Activated CD4-positive, alpha-beta T cell treated with anti-CD3 and anti-CD28 coated beads, Interleukin-2, amount 10 ng/mL, durations not matched to agents 7 days and 5 days (primary cell): Measurements from ENCODE around the gene CAP1. TPM values are rescaled to one million over a fixed set of nuclear protein-coding genes. Genes with fewer than 3 reads are reported as not detected.

ENCODE experiments used
- total RNA-seq, 2 experiments: library from RNA; stranded (reverse); gene quantifications; one replicate each; pipeline ENCODE4 v1.2.3, GENCODE V29; 2021

Gene CAP1
- total RNA-seq, 2 experiments from 2014 or later = 740 to 752 TPM

Other genes with a start within 250 kb of the CAP1 start
- 10 to 100 TPM; 15.7 to 16.4 TPM for gene TRIT1, start 157.2 kb upstream of the CAP1 start, total RNA-seq
- gene MYCL, start 138.8 kb upstream of the CAP1 start, total RNA-seq = not detected
- gene MFSD2A, start 85.6 kb upstream of the CAP1 start, total RNA-seq = 1 to 10 TPM; 2.0 to 2.8 TPM
- 100 to 1,000 TPM in 1 of 2 experiments, 10 to 100 TPM in 1; 93.8 to 112 TPM for gene PPT1, start 56.5 kb downstream of the CAP1 start, total RNA-seq
- 10 to 100 TPM; 19.2 to 21.6 TPM for gene RLF, start 120.7 kb downstream of the CAP1 start, total RNA-seq
- under 1 TPM; 0.30 to 0.42 TPM for gene TMCO2, start 207.2 kb downstream of the CAP1 start, total RNA-seq
- 10 to 100 TPM; 24.7 to 28.8 TPM for gene ZMPSTE24, start 217.5 kb downstream of the CAP1 start, total RNA-seq